Stimulated activated CD4-positive, alpha-beta T cell treated with anti-CD3 and anti-CD28 coated beads, Interleukin-1b, Interleukin-23, amount 100 ng/mL, for 1 hour (primary cell): Measurements from ENCODE around the gene OR1L8.
"Not testable (repeated sequence)": the region's sequence is repeated elsewhere in the genome, so short reads cannot be mapped to it uniquely, and the experiment has no call there.

Experiments
- DNase-seq, 2 donors: peaks; one replicate each; pipeline ENCODE4 v3.0.0-alpha.2; 2020; ENCODE audit warnings: low read depth in 2 of 2

Gene OR1L8

GRCh38 chr9:122583284-122583683, at the start of gene OR1L8:
TSS of gene OR1L8 (minus strand) at chr9:122583384. CDS start at chr9:122568477, 14,907 bp downstream.
- not testable (repeated sequence) for DNase-seq

GRCh38 chr9:122619996-122620395, 36.8 kb upstream of the OR1L8 start:
- DNase-seq = no peak

- no peak for DNase-seq
Measured at GRCh38 chr9:122614362-122614761, 31.2 kb upstream of the OR1L8 start, which contains the start of gene OR1Q1. TSS of gene OR1Q1 (plus strand) at chr9:122614738. CDS start at chr9:122614738, 0 bp downstream.

- no peak for DNase-seq
Measured at GRCh38 chr9:122609804-122610203, 26.6 kb upstream of the OR1L8 start.

GRCh38 chr9:122606587-122606986, 23.4 kb upstream of the OR1L8 start:
- no peak for DNase-seq

- no peak for DNase-seq
Measured at GRCh38 chr9:122605691-122606090, 22.5 kb upstream of the OR1L8 start.

- DNase-seq = no peak
Measured at GRCh38 chr9:122580360-122580759, 2.8 kb downstream of the OR1L8 start.

GRCh38 chr9:122579874-122580273, 3.3 kb downstream of the OR1L8 start:
- no peak for DNase-seq

- no peak for DNase-seq
Measured at GRCh38 chr9:122572456-122572855, 10.7 kb downstream of the OR1L8 start.

GRCh38 chr9:122567901-122568300, 15.3 kb downstream of the OR1L8 start:
- no peak for DNase-seq

GRCh38 chr9:122562134-122562760, 20.9 kb downstream of the OR1L8 start:
- DNase-seq = no peak

- no peak for DNase-seq
Measured at GRCh38 chr9:122561446-122561845, 21.7 kb downstream of the OR1L8 start.

GRCh38 chr9:122552812-122553211, 30.4 kb downstream of the OR1L8 start, which contains the start of gene OR1N2:
TSS of gene OR1N2 (plus strand) at chr9:122553112. CDS start at chr9:122553212, 100 bp downstream.
- DNase-seq = no peak

GRCh38 chr9:122551371-122551770, 31.8 kb downstream of the OR1L8 start:
- DNase-seq = no peak

- DNase-seq = no peak
Measured at GRCh38 chr9:122546196-122546595, 37.0 kb downstream of the OR1L8 start.

- DNase-seq = no peak
Measured at GRCh38 chr9:122538757-122539156, 44.4 kb downstream of the OR1L8 start.

GRCh38 chr9:122537066-122537465, 46.1 kb downstream of the OR1L8 start:
- not testable (repeated sequence) for DNase-seq

- DNase-seq = no peak
Measured at GRCh38 chr9:122536134-122536533, 47.0 kb downstream of the OR1L8 start.

- not testable (repeated sequence) for DNase-seq
Measured at GRCh38 chr9:122531157-122531556, 52.0 kb downstream of the OR1L8 start.

GRCh38 chr9:122527193-122527592, 56.0 kb downstream of the OR1L8 start, which contains the start of gene OR1N1:
TSS of gene OR1N1 (minus strand) at chr9:122527293. CDS start at chr9:122527293, 0 bp downstream.
- DNase-seq = no peak

GRCh38 chr9:122526602-122527001, 56.6 kb downstream of the OR1L8 start:
- no peak for DNase-seq

GRCh38 chr9:122519376-122519775, 63.8 kb downstream of the OR1L8 start:
- no peak for DNase-seq

- DNase-seq = no peak
Measured at GRCh38 chr9:122518841-122519240, 64.3 kb downstream of the OR1L8 start, which contains the start of gene OR1J4. TSS of gene OR1J4 (plus strand) at chr9:122519141. CDS start at chr9:122519141, 0 bp downstream.

- no peak for DNase-seq
Measured at GRCh38 chr9:122518226-122518625, 65.0 kb downstream of the OR1L8 start.
